Keratinocyte (primary cell): ENCODE measurements around the gene ALX4. TPM values are rescaled to one million over a fixed set of nuclear protein-coding genes. Genes with fewer than 3 reads are reported as not detected.

Experiments
- DNase-seq: peaks from one replicate; pipeline ENCODE4 v3.0.0-alpha.2; 2011; ENCODE audit warnings: low read depth, missing footprints, low spot score
- FAIRE-seq: peaks from 2 replicates; lab custom pipeline; 2011; peaks lifted over from hg19 to GRCh38; lab: Jason Lieb, UNC
- H2AFZ ChIP-seq: 2 replicates; pipeline ENCODE4 v1.6.0; 2012; ENCODE audit warnings: low read length, control low read depth, inconsistent platforms; ENCODE audit not compliant: control insufficient read depth
- H3K27ac ChIP-seq: 2 replicates; pipeline ENCODE4 v1.5.1; 2011; ENCODE audit warnings: low read length; ENCODE audit not compliant: control insufficient read depth, insufficient read depth
- H3K27me3 ChIP-seq: 3 replicates; pipeline ENCODE4 v1.6.0; 2011; ENCODE audit warnings: low read length; ENCODE audit not compliant: control insufficient read depth, insufficient read depth; ENCODE audit errors: extremely low read depth
- H3K36me3 ChIP-seq, 2 experiments: 2 replicates in 1 of 2; 3 replicates in 1 of 2; pipeline ENCODE4 v1.5.1; 2011; ENCODE audit warnings: low read length in 2 of 2, mild to moderate bottlenecking in 1 of 2; ENCODE audit not compliant: control insufficient read depth in 2 of 2, insufficient read depth in 2 of 2; ENCODE audit errors: extremely low read depth in 1 of 2
- H3K4me1 ChIP-seq: 3 replicates; pipeline ENCODE4 v1.5.1; 2011; ENCODE audit warnings: low read length; ENCODE audit not compliant: control insufficient read depth, insufficient read depth; ENCODE audit errors: extremely low read depth
- H3K4me2 ChIP-seq: 3 replicates; pipeline ENCODE4 v1.6.0; 2011; ENCODE audit warnings: low read depth, low read length; ENCODE audit not compliant: control insufficient read depth, insufficient read depth; ENCODE audit errors: extremely low read depth
- H3K4me3 ChIP-seq, 3 experiments: fragments of 200-600 bp in 1 of 3; sonication (generic) in 1 of 3; 2 replicates in 2 of 3; 3 replicates in 1 of 3; pipeline ENCODE4 v1.5.1; 2011 to 2016; ENCODE audit warnings: low read length in 3 of 3, mild to moderate bottlenecking in 3 of 3, control low read depth in 2 of 3, inconsistent platforms in 1 of 3, low read depth in 1 of 3, mixed read lengths in 1 of 3, mixed run types in 1 of 3, moderate library complexity in 1 of 3; ENCODE audit not compliant: control insufficient read depth in 2 of 3, insufficient read depth in 2 of 3; ENCODE audit errors: extremely low read depth in 1 of 3
- H3K79me2 ChIP-seq: 2 replicates; pipeline ENCODE4 v1.6.0; 2012; ENCODE audit warnings: low read length; ENCODE audit not compliant: control insufficient read depth, insufficient read depth
- H3K9ac ChIP-seq: 3 replicates; pipeline ENCODE4 v1.6.0; 2011; ENCODE audit warnings: low read length; ENCODE audit not compliant: control insufficient read depth, insufficient read depth; ENCODE audit errors: extremely low read depth
- H3K9me1 ChIP-seq: 3 replicates; pipeline ENCODE4 v1.6.0; 2011; ENCODE audit warnings: low read length; ENCODE audit not compliant: control insufficient read depth, insufficient read depth; ENCODE audit errors: extremely low read depth
- H3K9me3 ChIP-seq: 2 replicates; pipeline ENCODE4 v1.5.1; 2012; ENCODE audit warnings: low read depth, low read length; ENCODE audit not compliant: control insufficient read depth
- H4K20me1 ChIP-seq: 3 replicates; pipeline ENCODE4 v1.6.0; 2011; ENCODE audit warnings: low read length; ENCODE audit not compliant: control insufficient read depth, insufficient read depth; ENCODE audit errors: extremely low read depth
- EZH2 ChIP-seq: IDR thresholded peaks from one replicate; pipeline ENCODE4 v1.6.1; 2012; ENCODE audit warnings: inconsistent platforms, mild to moderate bottlenecking, low read length, moderate library complexity
- dilution Hi-C: fragments of 300-500 bp; cut with MboI; formaldehyde crosslinking; loops from one replicate; pipeline ENCODE4 v1.7.0; 2020; ENCODE audit warnings: low sequenced_read_pairs; ENCODE audit not compliant: extremely low pct_ligation_motif_present
- polyA plus RNA-seq, 5 experiments: library from polyadenylated mRNA; depleted of rRNA in 3 of 5; stranded (reverse) in 3 of 5; stranded (forward) in 1 of 5; unstranded in 1 of 5; fragments of >200 nt; gene quantifications; 1 replicate in 1 of 5; 2 replicates in 3 of 5; 3 replicates in 1 of 5; pipeline versions ENCODE4 v1.2.1 to v1.2.3, GENCODE V29; 2011 to 2012; ENCODE audit warnings: missing spikeins in 2 of 5, low read depth in 1 of 5, low replicate concordance in 1 of 5
- TF ChIP-seq, protein P1 (sequence below), 3 experiments: IDR thresholded peaks in 1 of 3; conservative IDR thresholded peaks in 1 of 3; optimal IDR thresholded peaks in 1 of 3; 2 replicates in 2 of 3; 3 replicates in 1 of 3; pipeline versions ENCODE3 to v1.5.1; 2011; ENCODE audit warnings: low read length in 3 of 3, mild to moderate bottlenecking in 3 of 3, moderate library complexity in 2 of 3, control low read depth in 1 of 3, inconsistent platforms in 1 of 3; ENCODE audit not compliant: insufficient read depth in 2 of 3; ENCODE audit errors: extremely low read depth in 1 of 3

The ALX4 gene
- polyA plus RNA-seq, 1 donor (not counting 4 experiments of a cell fraction or from before 2014, with no cell fraction given): not detected

DNA sequence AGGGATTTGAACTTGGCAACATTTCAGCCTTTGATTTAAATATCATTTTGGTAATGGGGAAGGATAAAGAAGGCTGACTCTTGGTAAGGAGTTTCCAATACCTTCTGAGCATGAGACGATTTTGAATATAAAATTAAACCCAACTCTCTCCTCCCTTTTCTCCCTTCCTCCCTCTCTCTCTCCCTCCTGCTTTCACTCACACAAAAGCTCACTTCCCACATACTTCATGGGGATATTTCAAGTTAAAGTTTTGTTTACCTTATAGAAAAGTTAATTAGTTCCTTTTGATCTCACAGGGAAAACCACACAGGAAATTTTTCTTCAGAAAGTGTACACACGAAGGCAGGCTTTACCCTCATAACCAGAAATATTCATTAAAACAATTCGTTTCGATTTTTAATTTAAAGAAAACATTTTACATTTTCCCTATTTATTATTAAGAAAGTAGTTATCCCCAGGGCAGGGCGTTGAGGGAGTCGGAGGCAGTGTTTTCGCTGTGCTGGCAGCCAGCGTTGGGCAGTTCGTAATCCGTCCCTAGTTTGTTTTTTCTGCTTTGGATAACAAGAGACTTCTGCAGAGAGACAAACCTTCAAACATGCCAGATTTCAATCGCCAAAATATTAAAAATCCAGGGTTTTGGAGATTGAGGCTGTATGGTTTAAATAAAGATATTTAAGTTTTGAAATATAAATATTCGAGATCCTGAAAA is 25.3 kb upstream of the ALX4 start:
- H3K27me3 ChIP-seq: peaks cover 74% of the 10 kb centered on the region
- no peaks in the 10 kb centered on the region for H3K9me3 ChIP-seq
- TF ChIP-seq, protein P1, sequence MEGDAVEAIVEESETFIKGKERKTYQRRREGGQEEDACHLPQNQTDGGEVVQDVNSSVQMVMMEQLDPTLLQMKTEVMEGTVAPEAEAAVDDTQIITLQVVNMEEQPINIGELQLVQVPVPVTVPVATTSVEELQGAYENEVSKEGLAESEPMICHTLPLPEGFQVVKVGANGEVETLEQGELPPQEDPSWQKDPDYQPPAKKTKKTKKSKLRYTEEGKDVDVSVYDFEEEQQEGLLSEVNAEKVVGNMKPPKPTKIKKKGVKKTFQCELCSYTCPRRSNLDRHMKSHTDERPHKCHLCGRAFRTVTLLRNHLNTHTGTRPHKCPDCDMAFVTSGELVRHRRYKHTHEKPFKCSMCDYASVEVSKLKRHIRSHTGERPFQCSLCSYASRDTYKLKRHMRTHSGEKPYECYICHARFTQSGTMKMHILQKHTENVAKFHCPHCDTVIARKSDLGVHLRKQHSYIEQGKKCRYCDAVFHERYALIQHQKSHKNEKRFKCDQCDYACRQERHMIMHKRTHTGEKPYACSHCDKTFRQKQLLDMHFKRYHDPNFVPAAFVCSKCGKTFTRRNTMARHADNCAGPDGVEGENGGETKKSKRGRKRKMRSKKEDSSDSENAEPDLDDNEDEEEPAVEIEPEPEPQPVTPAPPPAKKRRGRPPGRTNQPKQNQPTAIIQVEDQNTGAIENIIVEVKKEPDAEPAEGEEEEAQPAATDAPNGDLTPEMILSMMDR (optimal IDR thresholded peaks at IDR 0.05 in 1 of 3, IDR thresholded peaks at IDR 0.05 in 1 of 3, conservative IDR thresholded peaks at IDR 0.05 in 1 of 3; ENCODE audit: extremely low read depth in 1 of 3, insufficient read depth in 2 of 3, low read length in 3 of 3): no peak
- TF ChIP-seq EZH2: no peak
- DNase-seq (no peak), FAIRE-seq (no peak)
- H3K9me1 ChIP-seq: no peaks in the 10 kb centered on the region
- no peaks in the 10 kb centered on the region for H3K79me2 ChIP-seq
- no peak overlapping the region for H3K9ac ChIP-seq
- dilution Hi-C loops: no loop called here
- H3K36me3 ChIP-seq: no peaks in the 10 kb centered on the region
- no peaks in the 10 kb centered on the region for H3K4me1 ChIP-seq
- H2AFZ ChIP-seq: no peak overlapping the region
- no peak overlapping the region for H3K4me2 ChIP-seq
- no peak overlapping the region for H3K4me3 ChIP-seq
- H4K20me1 ChIP-seq: no peaks in the 10 kb centered on the region
- no peak overlapping the region for H3K27ac ChIP-seq

DNA sequence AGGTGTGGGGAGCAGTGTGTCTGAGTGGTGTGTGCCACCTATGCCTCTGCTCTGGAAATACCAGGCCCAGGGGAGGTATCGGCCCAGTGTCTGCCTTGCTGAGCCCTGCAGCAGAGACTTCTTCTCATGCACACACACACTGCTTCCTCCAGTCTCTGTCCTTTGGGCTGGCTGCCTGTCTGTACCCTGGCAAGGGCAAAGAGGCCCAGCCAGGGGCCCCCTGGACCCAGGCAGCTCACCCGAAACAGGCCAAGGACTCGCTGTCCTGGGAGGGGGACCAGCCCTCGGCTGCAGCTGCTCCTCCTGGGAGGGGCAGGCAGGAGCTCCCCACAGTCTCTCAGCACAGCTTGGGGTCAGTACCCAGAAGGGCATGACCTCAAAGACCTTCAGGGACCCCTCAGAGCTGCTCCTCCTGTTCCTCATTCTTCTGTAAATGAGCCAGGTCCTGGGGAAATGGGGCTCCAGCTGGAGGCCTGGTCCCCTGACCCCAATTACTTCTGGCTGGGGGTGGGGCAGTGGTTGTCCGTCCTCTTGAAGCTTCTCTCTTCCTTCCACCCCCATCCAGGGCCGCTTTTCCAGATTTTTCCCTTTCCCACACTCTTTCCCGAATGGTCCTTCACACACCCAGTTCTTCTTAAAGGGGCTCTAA is 24.5 kb upstream of the ALX4 start:
- no peak overlapping the region for H3K9ac ChIP-seq
- no peak overlapping the region for H3K27ac ChIP-seq
- H3K9me3 ChIP-seq: no peaks in the 10 kb centered on the region
- no peaks in the 10 kb centered on the region for H4K20me1 ChIP-seq
- TF ChIP-seq, protein P1 (optimal IDR thresholded peaks at IDR 0.05 in 1 of 3, IDR thresholded peaks at IDR 0.05 in 1 of 3, conservative IDR thresholded peaks at IDR 0.05 in 1 of 3; ENCODE audit: extremely low read depth in 1 of 3, insufficient read depth in 2 of 3, low read length in 3 of 3): no peak
- TF ChIP-seq EZH2: no peak
- H3K9me1 ChIP-seq: no peaks in the 10 kb centered on the region
- no peaks in the 10 kb centered on the region for H3K4me1 ChIP-seq
- no peaks in the 10 kb centered on the region for H3K36me3 ChIP-seq
- H3K27me3 ChIP-seq: peaks cover 72% of the 10 kb centered on the region
- H2AFZ ChIP-seq: no peak overlapping the region
- dilution Hi-C loops: no loop called here
- H3K79me2 ChIP-seq: no peaks in the 10 kb centered on the region
- no peak for DNase-seq
- H3K4me3 ChIP-seq: no peak overlapping the region
- no peak for FAIRE-seq
- no peak overlapping the region for H3K4me2 ChIP-seq
